ENCODE data around the gene SELENOK. TPM values are rescaled to one million over a fixed set of nuclear protein-coding genes. Genes with fewer than 3 reads are reported as not detected.

Gene SELENOK
- total and polyA plus RNA-seq, 2 of the 13 experiments (the other 11 are each of a cell fraction or from before 2014, with no cell fraction given) = 67.0 to 81.0 TPM

GRCh38 chr3:53891497-53892285, at the start of gene SELENOK (continued):
- TF ChIP-seq TFE3 (CRISPR knock-in tag; IDR thresholded peaks at IDR 0.05) (no peak; the same call in none of the 2 replicates), ZNF781 (CRISPR knock-in tag; IDR thresholded peaks at IDR 0.05; ENCODE audit: borderline replicate concordance, not compliant biosample characterization) (peak; percentile 61), CREB3 (CRISPR knock-in tag; IDR thresholded peaks at IDR 0.05) (0 out of 2 replicates have a peak, but pooled peaks have one; percentile 41), POLR2A (IDR thresholded peaks at IDR 0.05; ENCODE audit: insufficient read depth in 1 of 2, low read depth in 2 of 2, low read length in 2 of 2) (peak; percentile 86 to 90), ZBTB33 (CRISPR knock-in tag; IDR thresholded peaks at IDR 0.05) (no peak), HOXD1 (CRISPR knock-in tag; IDR thresholded peaks at IDR 0.05) (peak; percentile 24; the same call in 1 of the 2 replicates), ZNF501 (CRISPR knock-in tag; IDR thresholded peaks at IDR 0.05) (peak; percentile 38; the same call in 1 of the 2 replicates), ZNF432 (CRISPR knock-in tag; IDR thresholded peaks at IDR 0.05; ENCODE audit: borderline replicate concordance) (no peak), NFE2L2 (IDR thresholded peaks at IDR 0.05; ENCODE audit: low read length) (peak; percentile 74), ZNF230 (CRISPR knock-in tag; IDR thresholded peaks at IDR 0.05) (peak; percentile 92; the same call in 1 of the 2 replicates), AGO2 (optimal IDR thresholded peaks at IDR 0.05; ENCODE audit: low read depth, low read length) (peak; percentile 78), ATF2 (CRISPR knock-in tag; IDR thresholded peaks at IDR 0.05) (peak; percentile 59; the same call in 1 of the 2 replicates), MXD1 (CRISPR knock-in tag; IDR thresholded peaks at IDR 0.05) (peak; percentile 51; the same call in 1 of the 2 replicates), ELF4 (CRISPR knock-in tag; IDR thresholded peaks at IDR 0.05; ENCODE audit: borderline replicate concordance) (peak; percentile 52; the same call in 1 of the 2 replicates), NFYB (CRISPR knock-in tag; IDR thresholded peaks at IDR 0.05) (peak; percentile 84), ZNF574 (CRISPR knock-in tag; IDR thresholded peaks at IDR 0.05) (peak; percentile 81)
